H1 (cell line): ENCODE data around the gene RTN4. TPM values are rescaled to one million over a fixed set of nuclear protein-coding genes. Genes with fewer than 3 reads are reported as not detected.

Experiments used
- CTCF ChIA-PET: fragments of 300-600 bp; sonication (Branson Sonifier 250); formaldehyde crosslinking; loops from one replicate; lab custom pipeline; 2021; ENCODE audit not compliant: partially characterized antibody; lab: Charles Lee
- POLR2A ChIA-PET: fragments of 300-600 bp; sonication (Branson Sonifier 250); formaldehyde crosslinking; loops from one replicate; lab custom pipeline; 2021; ENCODE audit warnings: inconsistent platforms; ENCODE audit not compliant: partially characterized antibody; lab: Charles Lee
- DNase-seq, 2 experiments: peaks; one replicate each; pipeline versions ENCODE4 v3.0.0 to v3.0.0-alpha.2; 2010 to 2022; ENCODE audit warnings: low spot score in 2 of 2, low read depth in 1 of 2, mixed read lengths in 1 of 2
- FAIRE-seq: peaks from 2 replicates; lab custom pipeline; 2011; peaks lifted over from hg19 to GRCh38; lab: Jason Lieb, UNC
- H2AFZ ChIP-seq: 2 replicates; pipeline ENCODE4 v1.8.1; 2012; ENCODE audit warnings: low read length, inconsistent platforms
- H2AK5ac ChIP-seq: 2 replicates; pipeline ENCODE4 v1.6.1; 2013; ENCODE audit warnings: low read depth, low read length
- H2BK120ac ChIP-seq: replicated peaks from 2 replicates; pipeline ENCODE3; 2013; ENCODE audit warnings: low read depth, low read length, inconsistent platforms
- H2BK12ac ChIP-seq: 2 replicates; pipeline ENCODE4 v1.6.1; 2013; ENCODE audit warnings: low read depth, low read length
- H2BK15ac ChIP-seq: 2 replicates; pipeline ENCODE4 v1.6.1; 2013; ENCODE audit warnings: low read length
- H2BK20ac ChIP-seq: 2 replicates; pipeline ENCODE4 v1.6.1; 2013; ENCODE audit warnings: low read length
- H2BK5ac ChIP-seq: 2 replicates; pipeline ENCODE4 v1.6.1; 2013; ENCODE audit warnings: low read depth, low read length
- H3K14ac ChIP-seq: 2 replicates; pipeline ENCODE4 v1.6.1; 2013; ENCODE audit warnings: inconsistent platforms; ENCODE audit not compliant: insufficient read length
- H3K18ac ChIP-seq: 2 replicates; pipeline ENCODE4 v1.6.1; 2013; ENCODE audit warnings: low read length; ENCODE audit errors: extremely low read depth
- H3K23ac ChIP-seq: 2 replicates; pipeline ENCODE4 v1.6.1; 2013; ENCODE audit warnings: inconsistent platforms; ENCODE audit not compliant: insufficient read length
- H3K23me2 ChIP-seq: 2 replicates; pipeline ENCODE4 v1.6.1; 2013; ENCODE audit warnings: low read depth, low read length
- H3K27ac ChIP-seq: 2 replicates; pipeline ENCODE4 v1.6.1; 2011; ENCODE audit warnings: low read depth, low read length, inconsistent platforms
- H3K27me3 ChIP-seq, 4 experiments: replicated peaks in 1 of 4; 1 replicate in 1 of 4; 2 replicates in 3 of 4; pipeline versions ENCODE4 v1.6.1 to v1.8.1; 2011 to 2013; ENCODE audit warnings: low read length in 3 of 4, mild to moderate bottlenecking in 3 of 4, inconsistent platforms in 2 of 4, mixed read lengths in 2 of 4, moderate library complexity in 1 of 4; ENCODE audit not compliant: control insufficient read depth in 3 of 4, insufficient read depth in 3 of 4; ENCODE audit errors: extremely low read depth in 1 of 4
- H3K36me3 ChIP-seq, 4 experiments: 2 replicates each; pipeline versions ENCODE4 v1.6.1 to v1.8.1; 2011 to 2013; ENCODE audit warnings: mild to moderate bottlenecking in 4 of 4, low read length in 3 of 4, moderate library complexity in 2 of 4, control low read depth in 1 of 4, inconsistent platforms in 1 of 4; ENCODE audit not compliant: insufficient read depth in 4 of 4, control insufficient read depth in 2 of 4
- H3K4ac ChIP-seq: replicated peaks from 2 replicates; pipeline ENCODE3; 2013; ENCODE audit warnings: low read length, low read depth, mixed read lengths, inconsistent platforms; ENCODE audit not compliant: insufficient read length
- H3K4me1 ChIP-seq, 4 experiments: replicated peaks in 1 of 4; 1 replicate in 1 of 4; 2 replicates in 3 of 4; pipeline versions ENCODE4 v1.6.1 to v1.8.1; 2011 to 2013; ENCODE audit warnings: low read length in 3 of 4, inconsistent platforms in 2 of 4, mixed read lengths in 1 of 4; ENCODE audit not compliant: insufficient read depth in 4 of 4, control insufficient read depth in 3 of 4
- H3K4me2 ChIP-seq, 2 experiments: 2 replicates each; pipeline versions ENCODE4 v1.6.1 to v1.8.1; 2011 to 2013; ENCODE audit warnings: low read depth in 2 of 2, low read length in 2 of 2, control low read depth in 1 of 2, inconsistent platforms in 1 of 2, mild to moderate bottlenecking in 1 of 2; ENCODE audit not compliant: insufficient read depth in 1 of 2
- H3K4me3 ChIP-seq, 4 experiments: fragments of 200-600, 300-600 bp in 1 of 4; sonication (generic), shearing (Covaris generic), sonication (Bioruptor Twin) in 1 of 4; 2 replicates each; pipeline versions ENCODE4 v1.5.1 to v1.8.1; 2011 to 2016; ENCODE audit warnings: low read length in 4 of 4, low read depth in 3 of 4, control low read depth in 2 of 4, inconsistent platforms in 2 of 4, mild to moderate bottlenecking in 2 of 4, mixed read lengths in 1 of 4, moderate library complexity in 1 of 4; ENCODE audit not compliant: insufficient read depth in 2 of 4; ENCODE audit errors: extremely low read depth in 1 of 4
- H3K56ac ChIP-seq: replicated peaks from 2 replicates; pipeline ENCODE3; 2013; ENCODE audit warnings: low read depth, mild to moderate bottlenecking, mixed read lengths, low read length, inconsistent platforms; ENCODE audit not compliant: insufficient read length
- H3K79me1 ChIP-seq: 2 replicates; pipeline ENCODE4 v1.6.1; 2013; ENCODE audit warnings: low read depth, low read length, control low read depth
- H3K79me2 ChIP-seq, 2 experiments: 2 replicates each; pipeline versions ENCODE4 v1.6.1 to v1.8.1; 2012 to 2013; ENCODE audit warnings: low read length in 2 of 2, mild to moderate bottlenecking in 2 of 2, inconsistent platforms in 1 of 2; ENCODE audit not compliant: insufficient read depth in 2 of 2, control insufficient read depth in 1 of 2
- H3K9ac ChIP-seq, 4 experiments: replicated peaks in 1 of 4; 1 replicate in 1 of 4; 2 replicates in 3 of 4; pipeline versions ENCODE4 v1.6.1 to v1.8.1; 2011 to 2013; ENCODE audit warnings: low read depth in 3 of 4, low read length in 3 of 4, control low read depth in 2 of 4, mild to moderate bottlenecking in 2 of 4, moderate library complexity in 2 of 4, inconsistent platforms in 1 of 4; ENCODE audit errors: extremely low read depth in 1 of 4
- H3K9me3 ChIP-seq, 2 experiments: 2 replicates each; pipeline versions ENCODE4 v1.6.1 to v1.8.1; 2012 to 2013; ENCODE audit warnings: mild to moderate bottlenecking in 2 of 2, moderate library complexity in 2 of 2, control low read depth in 1 of 2, inconsistent platforms in 1 of 2, low read depth in 1 of 2, low read length in 1 of 2, mixed read lengths in 1 of 2; ENCODE audit not compliant: insufficient read depth in 2 of 2
- H4K20me1 ChIP-seq, 2 experiments: replicated peaks in 1 of 2; 2 replicates each; pipeline versions ENCODE3 to v1.8.1; 2011 to 2013; ENCODE audit warnings: inconsistent platforms in 2 of 2, low read length in 2 of 2, mild to moderate bottlenecking in 1 of 2; ENCODE audit not compliant: insufficient read depth in 2 of 2, control insufficient read depth in 1 of 2
- H4K5ac ChIP-seq: 2 replicates; pipeline ENCODE4 v1.6.1; 2013; ENCODE audit warnings: low read length, low read depth, mixed read lengths, inconsistent platforms; ENCODE audit not compliant: insufficient read length
- H4K8ac ChIP-seq: 2 replicates; pipeline ENCODE4 v1.8.0; 2013; ENCODE audit warnings: mild to moderate bottlenecking, moderate library complexity, low read length, inconsistent platforms; ENCODE audit not compliant: insufficient read depth; ENCODE audit errors: extremely low read depth
- H4K91ac ChIP-seq: replicated peaks from 2 replicates; pipeline ENCODE3; 2013; ENCODE audit warnings: low read length, mixed read lengths, inconsistent platforms; ENCODE audit not compliant: insufficient read length
- ASH2L ChIP-seq: fragments of 200-600, 300-600 bp; sonication (generic); IDR thresholded peaks from one replicate; pipeline ENCODE4 v1.7.1; 2017; ENCODE audit warnings: low read length
- ATF3 ChIP-seq: IDR thresholded peaks from 2 replicates; pipeline ENCODE4 v1.6.1; 2011; ENCODE audit warnings: low read depth, mild to moderate bottlenecking, low read length; ENCODE audit not compliant: insufficient read depth
- BACH1 ChIP-seq: IDR thresholded peaks from 2 replicates; pipeline ENCODE4 v1.6.1; 2012; ENCODE audit warnings: low read length, improper control_type of control experiment
- CHD1 ChIP-seq: IDR thresholded peaks from 2 replicates; pipeline ENCODE4 v1.6.1; 2012; ENCODE audit warnings: low read depth, low read length, improper control_type of control experiment
- HDAC2 ChIP-seq, 2 experiments: fragments of 300-600 bp in 1 of 2; sonication (generic) in 1 of 2; IDR thresholded peaks; 2 replicates each; pipeline ENCODE4 v1.6.1; 2011 to 2012; ENCODE audit warnings: low read depth in 2 of 2, low read length in 2 of 2, mild to moderate bottlenecking in 2 of 2, moderate library complexity in 2 of 2, borderline replicate concordance in 1 of 2, inconsistent platforms in 1 of 2
- HDAC6 ChIP-seq: IDR thresholded peaks from one replicate; pipeline ENCODE4 v1.7.1; 2012; ENCODE audit warnings: low read depth, mild to moderate bottlenecking, inconsistent platforms, low read length, moderate library complexity
- KDM4A ChIP-seq: IDR thresholded peaks from one replicate; pipeline ENCODE4 v1.7.1; 2012; ENCODE audit warnings: low read depth, mild to moderate bottlenecking, moderate library complexity, low read length, inconsistent platforms; ENCODE audit not compliant: severe bottlenecking
- PHF8 ChIP-seq: fragments of 200-600 bp; sonication (generic); conservative IDR thresholded peaks from 2 replicates; pipeline ENCODE4 v1.7.1; 2012; ENCODE audit warnings: low read depth, mild to moderate bottlenecking, inconsistent platforms, low read length, moderate library complexity
- SIN3A ChIP-seq, 2 experiments: IDR thresholded peaks in 1 of 2; conservative IDR thresholded peaks in 1 of 2; 2 replicates each; pipeline ENCODE4 v1.6.1; 2011 to 2012; ENCODE audit warnings: low read length in 2 of 2, improper control_type of control experiment in 1 of 2, low read depth in 1 of 2, mild to moderate bottlenecking in 1 of 2
- SP1 ChIP-seq: IDR thresholded peaks from 2 replicates; pipeline ENCODE4 v1.6.1; 2011; ENCODE audit warnings: low read depth, low read length
- SP2 ChIP-seq: IDR thresholded peaks from 2 replicates; pipeline ENCODE4 v1.6.1; 2012; ENCODE audit warnings: mild to moderate bottlenecking, low read length, inconsistent platforms
- SP4 ChIP-seq: IDR thresholded peaks from 2 replicates; pipeline ENCODE4 v1.6.1; 2012; ENCODE audit warnings: low read length, inconsistent platforms
- SUZ12 ChIP-seq: fragments of 200-600 bp; sonication (generic); IDR thresholded peaks from 2 replicates; pipeline ENCODE4 v1.6.1; 2012; ENCODE audit warnings: mild to moderate bottlenecking, inconsistent platforms, low read length, moderate library complexity, mixed read lengths
- TAF1 ChIP-seq: IDR thresholded peaks from 2 replicates; pipeline ENCODE4 v1.6.1; 2011; ENCODE audit warnings: mild to moderate bottlenecking, low read depth, low read length
- WGBS, 2 experiments: shearing (Covaris generic) in 1 of 2; methylation state at CpG; one replicate each; pipeline versions ENCODE4 v1.1.6 to v1.1.7; 2013 to 2015; ENCODE audit warnings: low lambda C conversion rate in 2 of 2, mixed read lengths in 2 of 2, inconsistent platforms in 1 of 2, low coverage in 1 of 2, missing lambda C conversion rate in 1 of 2; ENCODE audit not compliant: insufficient replicate concordance in 2 of 2, insufficient coverage in 1 of 2, insufficient read length in 1 of 2; ENCODE audit errors: extremely low coverage in 1 of 2, missing lambda C conversion rate in 1 of 2; 5-methylcytosine and 5-hydroxymethylcytosine counted together
- polyA plus RNA-seq, 7 experiments: library from polyadenylated mRNA; depleted of rRNA in 3 of 7; stranded (reverse) in 5 of 7; unstranded in 2 of 7; fragments of >200 nt in 5 of 7; fragments of 200-250 nt in 2 of 7; gene quantifications; 1 replicate in 5 of 7; 2 replicates in 1 of 7; 4 replicates in 1 of 7; pipeline versions ENCODE4 v1.2.1 to v1.2.3, GENCODE V29; 2011 to 2013; ENCODE audit warnings: missing spikeins in 2 of 7, mixed read lengths in 2 of 7
- total RNA-seq: library from RNA; stranded (reverse); fragmentation: NEBNext Ultra II Directional; extraction: Animal tissue kit (Norgen Biotek cat#: 25700); gene quantifications from 2 replicates; pipeline ENCODE4 v1.2.1, GENCODE V29; 2021

The RTN4 gene
- total and polyA plus RNA-seq, 2 of the 8 experiments (the other 6 are each of a cell fraction or from before 2014, with no cell fraction given) = 179 to 242 TPM

DNA sequence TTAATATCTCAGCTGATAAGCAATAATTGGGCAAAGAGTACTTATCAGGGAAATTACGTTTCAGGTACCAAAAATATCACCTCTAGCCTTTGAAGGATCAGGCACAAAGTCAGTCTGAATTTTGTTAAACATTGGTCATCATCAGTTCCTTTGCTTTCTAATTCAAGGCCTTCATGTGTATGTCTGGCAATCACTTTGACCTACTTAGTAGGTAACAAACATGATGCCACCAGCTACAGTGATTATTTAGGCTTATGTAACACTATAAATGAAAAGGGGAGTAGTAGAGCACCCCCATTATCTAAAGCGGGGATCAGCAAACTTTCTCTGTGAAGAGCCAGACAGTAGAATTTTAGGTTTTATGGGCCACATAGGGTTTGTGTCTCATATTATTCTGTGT, 75.1 kb downstream of the RTN4 start:
- CTCF ChIA-PET = interaction anchor here (0.6 to 1.2 kb wide), 4 partner anchors 10 to 242 kb away, joined by 3 to 4 read pairs (median 3); no protein-coding TSS in a partner anchor
- TF ChIP-seq KDM4A (no peak), PHF8 (no peak), SP2 (no peak), CHD1 (no peak), SIN3A (conservative IDR thresholded peaks at IDR 0.05 in 1 of 2, IDR thresholded peaks at IDR 0.05 in 1 of 2; ENCODE audit: low read depth in 1 of 2, low read length in 2 of 2) (no peak), ASH2L (no peak), ATF3 (no peak), SUZ12 (no peak), TAF1 (no peak), BACH1 (no peak), SP1 (no peak), SP4 (no peak), HDAC6 (no peak), HDAC2 (IDR thresholded peaks at IDR 0.05; ENCODE audit: borderline replicate concordance in 1 of 2, low read depth in 2 of 2, low read length in 2 of 2) (no peak)

More for the DNA sequence above, 75.1 kb downstream of the RTN4 start:
- H2BK12ac ChIP-seq = no peak overlapping the region
- no peak overlapping the region for H2AK5ac ChIP-seq
- no peak overlapping the region for H3K27ac ChIP-seq
- H2BK20ac ChIP-seq = no peak overlapping the region
- H3K9me3 ChIP-seq = no peaks in the 10 kb centered on the region
- H2BK120ac ChIP-seq = no peak overlapping the region
- POLR2A ChIA-PET = interaction anchor here (1.0 kb wide), 1 partner anchor 9 kb away, joined by 5 read pairs; no protein-coding TSS in a partner anchor
- no peaks in the 10 kb centered on the region for H3K27me3 ChIP-seq
- no peak overlapping the region for H4K8ac ChIP-seq
- peaks cover 0 to 31% (median 6%) of the 10 kb centered on the region in 4 experiments; a peak in 4 of 8 replicates for H3K36me3 ChIP-seq
- H4K5ac ChIP-seq = no peak overlapping the region
- no peaks in the 10 kb centered on the region; a peak in 1 of 7 replicates for H3K4me1 ChIP-seq
- peaks cover 3% of the 10 kb centered on the region in 2 experiments for H4K20me1 ChIP-seq
- H3K23me2 ChIP-seq = no peaks in the 10 kb centered on the region
- no peak overlapping the region for H3K56ac ChIP-seq
- no peak overlapping the region for H3K9ac ChIP-seq
- H3K79me1 ChIP-seq = no peaks in the 10 kb centered on the region
- H3K4me2 ChIP-seq = no peak overlapping the region
- H3K14ac ChIP-seq = no peak overlapping the region
- H2AFZ ChIP-seq = no peak overlapping the region
- peaks cover 0 to 50% of the 10 kb centered on the region in 2 experiments; a peak in 3 of 4 replicates for H3K79me2 ChIP-seq
- no peak overlapping the region for H2BK5ac ChIP-seq
- WGBS, 2 experiments = 74% methylated on average over 2 of the region's 2 CpGs; no CpG with 5 or more reads in 1 of the 2 experiments
- DNase-seq (no peak), FAIRE-seq (no peak)
- no peak overlapping the region for H4K91ac ChIP-seq
- H3K18ac ChIP-seq = no peak overlapping the region
- no peak overlapping the region for H3K4ac ChIP-seq
- H3K4me3 ChIP-seq = no peak overlapping the region
- no peak overlapping the region for H2BK15ac ChIP-seq
- H3K23ac ChIP-seq = no peak overlapping the region
